GM18873 (cell line): Measurements from ENCODE around the gene TCF7L2.
"Not testable (repeated sequence)": the region's sequence is repeated elsewhere in the genome, so short reads cannot be mapped to it uniquely, and the experiment has no call there.

ENCODE experiments used
- ATAC-seq: cut with Tn5 transposase; IDR thresholded peaks from one replicate; pipeline ENCODE4 v1.9.1; 2021; ENCODE audit warnings: mild to moderate bottlenecking, moderate library complexity, moderate number of reproducible peaks; ENCODE audit not compliant: unreplicated experiment, low FRiP score

TCF7L2 gene

GRCh38 chr10:113059371-113059780 is 109.3 kb downstream of the TCF7L2 start:
- ATAC-seq: no peak

- ATAC-seq: no peak
These were observed 110.4 kb downstream of the TCF7L2 start for GRCh38 chr10:113060201-113061053.

- ATAC-seq: no peak
These were observed 111.0 kb downstream of the TCF7L2 start for GRCh38 chr10:113061054-113061430.

GRCh38 chr10:113061557-113061956 is 111.5 kb downstream of the TCF7L2 start:
- no peak for ATAC-seq

- ATAC-seq: no peak
These were observed 113.3 kb downstream of the TCF7L2 start for GRCh38 chr10:113063043-113063967.

- ATAC-seq: no peak
These were observed 114.0 kb downstream of the TCF7L2 start for GRCh38 chr10:113064039-113064438.

- ATAC-seq: not testable (repeated sequence)
These were observed 116.1 kb downstream of the TCF7L2 start for GRCh38 chr10:113066120-113066519.

GRCh38 chr10:113066561-113067312 is 116.7 kb downstream of the TCF7L2 start:
- no peak for ATAC-seq

- no peak for ATAC-seq
These were observed 117.5 kb downstream of the TCF7L2 start for GRCh38 chr10:113067501-113067900.

- ATAC-seq: no peak
These were observed 118.3 kb downstream of the TCF7L2 start for GRCh38 chr10:113068178-113068890.

GRCh38 chr10:113069595-113069994 is 119.5 kb downstream of the TCF7L2 start:
- ATAC-seq: no peak

- ATAC-seq: no peak
These were observed 121.4 kb downstream of the TCF7L2 start for GRCh38 chr10:113071446-113071845.

GRCh38 chr10:113073549-113074189 is 123.6 kb downstream of the TCF7L2 start:
- ATAC-seq: no peak

GRCh38 chr10:113076949-113077348 is 126.9 kb downstream of the TCF7L2 start:
- ATAC-seq: no peak

- ATAC-seq: no peak
These were observed 128.3 kb downstream of the TCF7L2 start for GRCh38 chr10:113078282-113078907.

GRCh38 chr10:113080061-113080924 is 130.2 kb downstream of the TCF7L2 start:
- no peak for ATAC-seq

GRCh38 chr10:113080925-113081229 is 130.8 kb downstream of the TCF7L2 start:
- ATAC-seq: no peak

GRCh38 chr10:113084031-113084430 is 134.0 kb downstream of the TCF7L2 start:
- no peak for ATAC-seq
